Measurements from ENCODE around the gene IPPK. TPM values are rescaled to one million over a fixed set of nuclear protein-coding genes. Genes with fewer than 3 reads are reported as not detected.
A peak's percentile ranks its signal among the peaks of the same experiment; 100 is the strongest.

IPPK gene
- total RNA-seq, 3 donors from 2014 or later = 6.8 to 9.0 (median 7.7) TPM

DNA sequence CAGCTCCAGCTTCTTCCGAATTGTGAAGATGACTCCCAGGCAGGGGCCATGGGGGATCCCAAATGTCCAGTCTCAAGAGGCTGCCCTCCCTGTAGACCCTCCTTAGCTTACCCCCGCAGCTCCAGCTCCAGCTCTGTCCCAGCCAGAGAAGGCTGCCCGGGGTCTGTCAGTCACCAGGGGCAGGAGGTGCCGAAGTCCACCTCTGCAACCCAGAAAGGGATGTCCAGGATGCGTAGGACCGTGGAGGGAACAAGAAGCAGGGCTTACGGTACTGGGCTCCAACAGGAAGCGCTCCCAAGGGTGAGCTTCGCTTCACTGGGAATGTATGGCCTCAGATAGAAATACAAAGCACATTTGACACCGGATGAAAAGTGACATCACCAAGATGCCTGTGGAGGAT lies 6.0 kb downstream of the IPPK start:
- Histone ChIP-seq H3K9me3 (no peaks in the 10 kb centered on the region), H3K4me3 (no peak overlapping the region), H3K36me3 (ENCODE audit: low read depth) (no peaks in the 10 kb centered on the region), H3K4me1 (ENCODE audit: low read depth) (peaks cover 5% of the 10 kb centered on the region)
- no peak for ATAC-seq
- DNase-seq = no peak
- TF ChIP-seq, protein P1, sequence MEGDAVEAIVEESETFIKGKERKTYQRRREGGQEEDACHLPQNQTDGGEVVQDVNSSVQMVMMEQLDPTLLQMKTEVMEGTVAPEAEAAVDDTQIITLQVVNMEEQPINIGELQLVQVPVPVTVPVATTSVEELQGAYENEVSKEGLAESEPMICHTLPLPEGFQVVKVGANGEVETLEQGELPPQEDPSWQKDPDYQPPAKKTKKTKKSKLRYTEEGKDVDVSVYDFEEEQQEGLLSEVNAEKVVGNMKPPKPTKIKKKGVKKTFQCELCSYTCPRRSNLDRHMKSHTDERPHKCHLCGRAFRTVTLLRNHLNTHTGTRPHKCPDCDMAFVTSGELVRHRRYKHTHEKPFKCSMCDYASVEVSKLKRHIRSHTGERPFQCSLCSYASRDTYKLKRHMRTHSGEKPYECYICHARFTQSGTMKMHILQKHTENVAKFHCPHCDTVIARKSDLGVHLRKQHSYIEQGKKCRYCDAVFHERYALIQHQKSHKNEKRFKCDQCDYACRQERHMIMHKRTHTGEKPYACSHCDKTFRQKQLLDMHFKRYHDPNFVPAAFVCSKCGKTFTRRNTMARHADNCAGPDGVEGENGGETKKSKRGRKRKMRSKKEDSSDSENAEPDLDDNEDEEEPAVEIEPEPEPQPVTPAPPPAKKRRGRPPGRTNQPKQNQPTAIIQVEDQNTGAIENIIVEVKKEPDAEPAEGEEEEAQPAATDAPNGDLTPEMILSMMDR (IDR thresholded peaks at IDR 0.05) = no peak
- intact Hi-C loops (cut with DNase I, micrococcal nuclease) = no loop called here

DNA sequence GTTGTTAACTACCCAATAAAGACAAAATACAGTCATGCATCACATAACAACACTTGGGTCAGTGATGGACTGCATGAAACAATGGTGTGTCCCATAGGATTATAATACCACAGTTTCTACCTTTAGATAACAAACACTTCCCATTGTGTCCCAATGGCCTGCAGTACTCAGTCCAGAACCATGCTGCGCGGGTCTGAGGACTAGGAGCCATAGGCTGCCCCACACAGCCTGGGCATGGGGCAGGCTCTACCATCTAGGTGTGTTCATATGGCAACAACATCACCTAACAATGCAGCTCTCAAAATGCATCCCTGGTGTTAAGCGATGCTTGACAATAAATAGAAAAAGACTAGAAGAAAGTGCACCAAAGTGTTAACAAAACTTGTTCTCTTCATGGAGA lies 6.8 kb downstream of the IPPK start:
- DNase-seq (no peak), ATAC-seq (no peak)
- intact Hi-C loops (cut with DNase I, micrococcal nuclease) = no loop called here
- Histone ChIP-seq H3K9me3 (no peaks in the 10 kb centered on the region), H3K36me3 (ENCODE audit: low read depth) (no peaks in the 10 kb centered on the region), H3K4me3 (no peak overlapping the region), H3K4me1 (ENCODE audit: low read depth) (no peaks in the 10 kb centered on the region)
- TF ChIP-seq, protein P1 (IDR thresholded peaks at IDR 0.05) = no peak

DNA sequence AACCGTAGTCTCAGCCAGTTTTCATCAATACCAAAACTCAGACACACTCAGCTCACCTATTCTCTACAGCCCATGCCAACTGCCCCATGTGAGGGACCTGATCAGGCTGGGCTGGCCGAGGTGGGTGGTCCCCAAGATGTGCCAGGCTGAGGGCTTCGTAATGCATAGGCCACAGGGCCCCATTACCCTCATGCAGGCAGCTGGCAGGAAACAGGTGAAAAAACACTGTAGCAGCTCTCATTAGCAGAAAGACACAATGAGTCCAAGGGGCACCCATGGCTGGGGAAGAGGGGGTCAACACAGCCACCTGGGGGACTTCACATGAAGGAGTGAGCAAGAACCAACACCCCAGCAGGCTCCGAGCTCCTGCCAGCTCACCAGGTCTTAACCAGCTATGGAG lies 8.2 kb downstream of the IPPK start:
- ATAC-seq = no peak
- intact Hi-C loops (cut with DNase I, micrococcal nuclease) = no loop called here
- TF ChIP-seq, protein P1 (IDR thresholded peaks at IDR 0.05) = no peak
- Histone ChIP-seq H3K4me3 (no peak overlapping the region), H3K4me1 (ENCODE audit: low read depth) (no peaks in the 10 kb centered on the region), H3K36me3 (ENCODE audit: low read depth) (no peaks in the 10 kb centered on the region), H3K9me3 (no peaks in the 10 kb centered on the region)
- peak in 1 of 3 donors; percentile 7 for DNase-seq

DNA sequence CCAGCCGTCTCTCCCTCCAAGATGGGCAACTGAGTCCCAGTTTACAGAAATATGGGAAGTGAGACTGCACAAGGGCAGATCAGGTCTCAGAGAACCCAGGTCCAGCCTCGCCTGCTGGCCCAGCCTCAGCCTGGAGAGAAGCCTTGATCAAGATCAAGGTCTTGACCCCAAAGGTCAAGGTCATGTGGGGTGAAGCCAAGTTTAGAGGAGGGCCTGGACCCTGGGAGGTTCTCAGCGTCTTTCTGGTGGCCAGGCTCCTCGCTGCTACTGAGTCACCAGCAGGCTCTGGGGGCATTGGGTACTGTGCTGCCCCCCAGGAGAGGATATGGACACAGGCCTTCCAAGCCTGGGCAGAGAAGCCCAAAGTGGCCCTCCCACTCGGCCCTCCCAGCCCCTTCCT lies 8.8 kb downstream of the IPPK start:
- TF ChIP-seq, protein P1 (IDR thresholded peaks at IDR 0.05) = no peak

DNA sequence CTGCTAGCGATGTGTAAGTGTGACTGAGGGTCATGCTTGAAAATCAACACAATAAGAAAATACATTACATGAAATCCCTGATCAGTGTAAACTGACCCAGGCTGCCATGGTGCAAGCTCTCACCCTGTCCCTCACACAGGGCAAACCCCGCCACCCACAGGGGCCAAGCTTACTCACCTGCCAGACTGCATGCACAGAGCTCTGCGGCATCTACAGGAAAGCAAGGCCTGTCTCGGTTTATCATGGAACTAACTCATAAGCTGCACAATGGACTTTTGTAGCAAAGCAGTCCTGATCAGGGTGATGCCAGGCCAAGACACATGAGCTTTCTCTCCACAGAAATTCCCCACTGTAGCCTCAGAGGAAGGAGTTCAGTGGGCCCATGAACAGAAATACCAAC lies 9.7 kb downstream of the IPPK start:
- TF ChIP-seq, protein P1 (IDR thresholded peaks at IDR 0.05) = no peak
- ATAC-seq (no peak), DNase-seq (no peak)
- H3K36me3 ChIP-seq (ENCODE audit: low read depth) = no peaks in the 10 kb centered on the region
- intact Hi-C loops (cut with DNase I, micrococcal nuclease) = no loop called here
- H3K4me3 ChIP-seq = no peak overlapping the region
- H3K4me1 ChIP-seq (ENCODE audit: low read depth) = no peaks in the 10 kb centered on the region
- no peaks in the 10 kb centered on the region for H3K9me3 ChIP-seq

More for the DNA sequence above, 8.8 kb downstream of the IPPK start:
- DNase-seq (no peak), ATAC-seq (no peak)
- Histone ChIP-seq H3K9me3 (no peaks in the 10 kb centered on the region), H3K36me3 (ENCODE audit: low read depth) (no peaks in the 10 kb centered on the region), H3K4me1 (ENCODE audit: low read depth) (no peaks in the 10 kb centered on the region), H3K4me3 (no peak overlapping the region)
- intact Hi-C loops (cut with DNase I, micrococcal nuclease) = no loop called here

DNA sequence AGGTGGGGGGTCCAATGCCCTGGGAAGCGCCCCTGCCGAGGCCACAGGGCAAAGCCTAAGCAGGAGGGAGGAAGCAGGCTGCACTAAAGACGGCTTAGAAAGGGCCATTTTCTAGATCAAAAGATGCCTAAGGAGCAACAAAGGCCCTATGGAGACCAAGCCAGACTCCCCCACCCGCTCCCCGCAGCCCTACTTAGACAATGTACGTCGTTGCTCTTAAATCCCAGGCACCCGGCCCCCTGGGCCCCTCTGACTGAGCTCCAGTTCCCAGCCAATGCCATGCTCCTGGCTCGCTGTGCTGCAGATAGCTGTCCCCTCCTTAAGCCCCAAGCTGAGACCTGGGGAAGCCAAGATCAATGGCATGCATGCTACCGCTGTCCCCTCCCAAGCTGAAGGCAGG lies 10.3 kb downstream of the IPPK start:
- Histone ChIP-seq H3K4me1 (ENCODE audit: low read depth) (no peaks in the 10 kb centered on the region), H3K4me3 (no peak overlapping the region), H3K9me3 (no peaks in the 10 kb centered on the region), H3K36me3 (ENCODE audit: low read depth) (no peaks in the 10 kb centered on the region)
- DNase-seq (no peak), ATAC-seq (no peak)
- intact Hi-C loops (cut with DNase I, micrococcal nuclease) = no loop called here
- TF ChIP-seq, protein P1 (IDR thresholded peaks at IDR 0.05) = no peak
